WTC11 (cell line): Measurements from ENCODE around the gene LSM2. TPM values are rescaled to one million over a fixed set of nuclear protein-coding genes. Genes with fewer than 3 reads are reported as not detected.

Experiments used
- ATAC-seq: fragments of 200-7000 bp; cut with Tn5 transposase; 2 replicates; pipeline ENCODE4 v1.10.0; 2021; ENCODE audit warnings: mild to moderate bottlenecking, moderate library complexity
- CTCF ChIA-PET: fragments of 300-600 bp; sonication (Branson Sonifier 250); formaldehyde crosslinking; loops from one replicate; lab custom pipeline; 2021; ENCODE audit warnings: antibody characterized with exemption; lab: Charles Lee
- POLR2A ChIA-PET: fragments of 350-600 bp; sonication (Branson Sonifier 250); formaldehyde crosslinking; loops from one replicate; lab custom pipeline; 2021; ENCODE audit warnings: antibody characterized with exemption; lab: Charles Lee
- DNase-seq: peaks from one replicate; pipeline ENCODE4 v3.0.0; 2021; ENCODE audit warnings: low spot score
- H3K27ac Mint-ChIP-seq: 2 replicates; pipeline ENCODE4 v1.8.0; 2021; ENCODE audit warnings: mixed read lengths
- H3K27me3 Mint-ChIP-seq: 2 replicates; pipeline ENCODE4 v1.8.0; 2021; ENCODE audit warnings: low read depth, mild to moderate bottlenecking, moderate library complexity, mixed read lengths
- H3K36me3 Mint-ChIP-seq: 2 replicates; pipeline ENCODE4 v1.8.0; 2021; ENCODE audit warnings: mixed read lengths
- H3K4me1 Mint-ChIP-seq: 2 replicates; pipeline ENCODE4 v1.8.0; 2022; ENCODE audit warnings: mixed read lengths
- H3K4me3 Mint-ChIP-seq: 2 replicates; pipeline ENCODE4 v1.8.0; 2021; ENCODE audit warnings: mild to moderate bottlenecking, moderate library complexity, mixed read lengths
- H3K9me3 Mint-ChIP-seq: 2 replicates; pipeline ENCODE4 v1.8.0; 2021; ENCODE audit warnings: mixed read lengths
- CREM ChIP-seq: sonication (generic); formaldehyde crosslinking; IDR thresholded peaks from 2 replicates; pipeline ENCODE4 v1.8.1; 2022; ENCODE audit warnings: mild to moderate bottlenecking, missing genetic modification reagents, moderate library complexity
- EMX1 ChIP-seq: fragments of 250-450 bp; sonication (Bioruptor Pico); IDR thresholded peaks from 2 replicates; pipeline ENCODE4 v1.8.0; 2021; ENCODE audit warnings: mild to moderate bottlenecking
- ETV6 ChIP-seq: sonication (generic); formaldehyde crosslinking; IDR thresholded peaks from 2 replicates; pipeline ENCODE4 v1.8.1; 2022; ENCODE audit warnings: mild to moderate bottlenecking, missing genetic modification reagents
- FOXK1 ChIP-seq: sonication (generic); formaldehyde crosslinking; IDR thresholded peaks from 2 replicates; pipeline ENCODE4 v1.8.0; 2022; ENCODE audit warnings: mild to moderate bottlenecking, moderate library complexity, missing genetic modification reagents
- FOXP1 ChIP-seq: sonication (generic); formaldehyde crosslinking; IDR thresholded peaks from 2 replicates; pipeline ENCODE4 v1.8.0; 2022; ENCODE audit warnings: missing genetic modification reagents, mild to moderate bottlenecking, moderate library complexity, borderline replicate concordance
- GABPB1 ChIP-seq: sonication (generic); formaldehyde crosslinking; IDR thresholded peaks from 2 replicates; pipeline ENCODE4 v1.8.1; 2023; ENCODE audit warnings: mild to moderate bottlenecking, missing genetic modification reagents
- NFYB ChIP-seq: sonication (generic); formaldehyde crosslinking; conservative IDR thresholded peaks from 2 replicates; pipeline ENCODE4 v1.8.0; 2022; ENCODE audit warnings: low read depth, missing genetic modification reagents
- PRRX2 ChIP-seq: fragments of 250-450 bp; sonication (Bioruptor Pico); IDR thresholded peaks from 2 replicates; pipeline ENCODE4 v1.8.0; 2021; ENCODE audit warnings: mild to moderate bottlenecking
- RORB ChIP-seq: fragments of 250-450 bp; sonication (Bioruptor Pico); IDR thresholded peaks from 2 replicates; pipeline ENCODE4 v1.9.0; 2021; ENCODE audit warnings: mild to moderate bottlenecking
- SMAD3 ChIP-seq: sonication (generic); formaldehyde crosslinking; IDR thresholded peaks from 2 replicates; pipeline ENCODE4 v1.8.0; 2022; ENCODE audit warnings: missing genetic modification reagents, mild to moderate bottlenecking, borderline replicate concordance
- SP1 ChIP-seq: sonication (generic); formaldehyde crosslinking; conservative IDR thresholded peaks from 2 replicates; pipeline ENCODE4 v1.8.1; 2022; ENCODE audit warnings: missing genetic modification reagents
- ZNF232 ChIP-seq: sonication (generic); formaldehyde crosslinking; IDR thresholded peaks from 2 replicates; pipeline ENCODE4 v1.8.0; 2022; ENCODE audit warnings: mild to moderate bottlenecking, missing genetic modification reagents
- total RNA-seq: library from RNA; stranded (reverse); gene quantifications from 3 replicates; pipeline ENCODE4 v1.2.3, GENCODE V29; 2021
- TF ChIP-seq, protein P1 (sequence below): fragments of 200-600 bp; IDR thresholded peaks from 2 replicates; pipeline ENCODE4 v1.8.0; 2022; ENCODE audit warnings: antibody characterized with exemption
- TF ChIP-seq, protein P2 (sequence below): sonication (generic); formaldehyde crosslinking; IDR thresholded peaks from 2 replicates; pipeline ENCODE4 v1.8.1; 2022; ENCODE audit warnings: missing genetic modification reagents, borderline replicate concordance
- TF ChIP-seq, protein P3 (sequence below): sonication (generic); formaldehyde crosslinking; IDR thresholded peaks from 2 replicates; pipeline ENCODE4 v1.8.1; 2023; ENCODE audit warnings: mild to moderate bottlenecking, moderate library complexity, missing genetic modification reagents
- TF ChIP-seq, protein P4 (sequence below): fragments of 250-450 bp; sonication (Bioruptor Pico); IDR thresholded peaks from 2 replicates; pipeline ENCODE4 v1.8.0; 2021; ENCODE audit warnings: mild to moderate bottlenecking
- TF ChIP-seq, protein P5 (sequence below): sonication (generic); formaldehyde crosslinking; IDR thresholded peaks from 2 replicates; pipeline ENCODE4 v1.8.0; 2023; ENCODE audit warnings: missing genetic modification reagents
- TF ChIP-seq, protein P6 (sequence below): sonication (generic); formaldehyde crosslinking; IDR thresholded peaks from 2 replicates; pipeline ENCODE4 v1.8.0; 2022; ENCODE audit warnings: mild to moderate bottlenecking, missing genetic modification reagents
- TF ChIP-seq, protein P7 (sequence below): sonication (generic); formaldehyde crosslinking; IDR thresholded peaks from 2 replicates; pipeline ENCODE4 v1.8.1; 2023; ENCODE audit warnings: mild to moderate bottlenecking, missing genetic modification reagents, moderate library complexity
- TF ChIP-seq, protein P8 (sequence below): sonication (generic); formaldehyde crosslinking; IDR thresholded peaks from 2 replicates; pipeline ENCODE4 v1.8.0; 2022; ENCODE audit warnings: mild to moderate bottlenecking, missing genetic modification reagents

LSM2 gene
- total RNA-seq, 1 experiment from 2014 or later, result 104 TPM

DNA sequence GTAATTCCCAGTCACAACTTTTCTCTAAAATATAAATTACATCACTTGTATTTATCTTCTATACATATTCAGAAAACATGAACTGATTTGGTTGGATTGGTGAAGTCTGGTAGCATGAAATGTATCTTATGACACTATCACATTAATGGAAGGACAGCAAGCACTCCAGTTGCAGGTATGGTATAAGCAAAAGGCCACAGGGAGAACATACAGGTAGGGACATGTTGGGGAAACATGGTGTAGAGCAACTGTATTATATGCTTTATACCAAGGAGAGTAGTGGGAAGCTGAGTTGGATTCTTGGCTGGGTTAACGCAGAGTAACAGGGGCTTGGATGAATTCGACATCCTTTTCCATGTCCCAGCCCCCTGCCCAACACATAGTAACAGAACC lies 9.8 kb downstream of the LSM2 start:
- Mint-ChIP-seq H3K36me3 (peaks cover 21% of the 10 kb centered on the region), H3K4me1 (peaks cover 9% of the 10 kb centered on the region), H3K27ac (no peak overlapping the region; the same call in 1 of the 2 replicates), H3K4me3 (no peak overlapping the region), H3K9me3 (no peaks in the 10 kb centered on the region), H3K27me3 (no peaks in the 10 kb centered on the region)
- ChIA-PET POLR2A (interaction anchor here (0.7 to 2.6 kb wide), 2 partner anchors 18 to 37 kb away, joined by 3 to 18 read pairs; partner anchors contain the start of genes HSPA1A and HSPA1L), CTCF (interaction anchor here (0.8 to 2.5 kb wide), 6 partner anchors 18 to 155 kb away, joined by 3 to 21 read pairs (median 6); partner anchors contain the start of genes ABHD16A, HSPA1A, HSPA1L and MSH5)
- ATAC-seq, result no peak
- DNase-seq, result no peak
- TF ChIP-seq NFYB, result no peak
- TF ChIP-seq, protein P1, sequence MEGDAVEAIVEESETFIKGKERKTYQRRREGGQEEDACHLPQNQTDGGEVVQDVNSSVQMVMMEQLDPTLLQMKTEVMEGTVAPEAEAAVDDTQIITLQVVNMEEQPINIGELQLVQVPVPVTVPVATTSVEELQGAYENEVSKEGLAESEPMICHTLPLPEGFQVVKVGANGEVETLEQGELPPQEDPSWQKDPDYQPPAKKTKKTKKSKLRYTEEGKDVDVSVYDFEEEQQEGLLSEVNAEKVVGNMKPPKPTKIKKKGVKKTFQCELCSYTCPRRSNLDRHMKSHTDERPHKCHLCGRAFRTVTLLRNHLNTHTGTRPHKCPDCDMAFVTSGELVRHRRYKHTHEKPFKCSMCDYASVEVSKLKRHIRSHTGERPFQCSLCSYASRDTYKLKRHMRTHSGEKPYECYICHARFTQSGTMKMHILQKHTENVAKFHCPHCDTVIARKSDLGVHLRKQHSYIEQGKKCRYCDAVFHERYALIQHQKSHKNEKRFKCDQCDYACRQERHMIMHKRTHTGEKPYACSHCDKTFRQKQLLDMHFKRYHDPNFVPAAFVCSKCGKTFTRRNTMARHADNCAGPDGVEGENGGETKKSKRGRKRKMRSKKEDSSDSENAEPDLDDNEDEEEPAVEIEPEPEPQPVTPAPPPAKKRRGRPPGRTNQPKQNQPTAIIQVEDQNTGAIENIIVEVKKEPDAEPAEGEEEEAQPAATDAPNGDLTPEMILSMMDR, result no peak
- TF ChIP-seq, protein P2, sequence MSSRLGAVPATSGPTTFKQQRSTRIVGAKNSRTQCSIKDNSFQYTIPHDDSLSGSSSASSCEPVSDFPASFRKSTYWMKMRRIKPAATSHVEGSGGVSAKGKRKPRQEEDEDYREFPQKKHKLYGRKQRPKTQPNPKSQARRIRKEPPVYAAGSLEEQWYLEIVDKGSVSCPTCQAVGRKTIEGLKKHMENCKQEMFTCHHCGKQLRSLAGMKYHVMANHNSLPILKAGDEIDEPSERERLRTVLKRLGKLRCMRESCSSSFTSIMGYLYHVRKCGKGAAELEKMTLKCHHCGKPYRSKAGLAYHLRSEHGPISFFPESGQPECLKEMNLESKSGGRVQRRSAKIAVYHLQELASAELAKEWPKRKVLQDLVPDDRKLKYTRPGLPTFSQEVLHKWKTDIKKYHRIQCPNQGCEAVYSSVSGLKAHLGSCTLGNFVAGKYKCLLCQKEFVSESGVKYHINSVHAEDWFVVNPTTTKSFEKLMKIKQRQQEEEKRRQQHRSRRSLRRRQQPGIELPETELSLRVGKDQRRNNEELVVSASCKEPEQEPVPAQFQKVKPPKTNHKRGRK (CRISPR knock-in tag), result no peak

DNA sequence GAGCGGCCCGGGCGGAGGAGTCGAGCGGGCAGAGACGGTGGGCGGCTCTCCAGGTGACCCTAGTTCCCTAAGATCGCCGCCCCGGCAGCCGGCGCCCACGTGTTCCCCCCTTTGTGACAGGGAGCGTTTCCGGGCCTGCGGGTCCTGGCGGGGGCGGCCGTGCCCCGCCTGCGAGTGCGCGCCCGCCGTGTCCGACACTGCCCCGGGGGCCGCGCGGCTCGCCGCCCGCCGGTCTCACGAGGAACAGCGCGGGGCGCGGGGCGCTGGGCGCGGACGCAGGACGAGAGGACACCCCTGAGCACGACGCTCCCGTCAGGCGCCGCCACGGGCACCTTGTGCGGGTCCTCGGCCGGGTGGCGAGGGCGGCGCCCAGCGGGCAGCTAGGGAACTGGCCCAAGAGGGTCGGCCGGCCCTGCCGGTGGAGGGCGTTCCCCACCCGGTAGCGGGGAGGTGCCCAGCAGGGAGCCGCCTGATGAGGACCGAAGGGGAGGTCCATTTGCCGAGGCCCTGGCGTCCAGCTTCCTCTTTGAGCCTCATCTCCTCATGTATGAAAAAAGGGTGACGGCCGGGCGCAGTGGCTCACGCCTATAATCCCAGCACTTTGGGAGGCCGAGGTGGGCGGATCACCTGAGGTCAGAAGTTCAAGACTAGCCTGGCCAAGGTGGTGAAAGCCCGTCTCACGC lies 11.0 kb downstream of the LSM2 start, which contains the start of gene VARS1:
Gene VARS1 (minus strand): TSS at position 137 of the 683 bp plus-strand sequence. CDS start 535 bp downstream, outside the sequence.
- peak; percentile 96 for DNase-seq
- peak within 1 kb of the TSS; percentile 97 for H3K27ac Mint-ChIP-seq
- H3K27me3 Mint-ChIP-seq, result no peaks in the 10 kb centered on the region
- H3K36me3 Mint-ChIP-seq, result peaks cover 20% of the 10 kb centered on the region
- H3K4me1 Mint-ChIP-seq, result peaks cover 9% of the 10 kb centered on the region
- ChIA-PET POLR2A (interaction anchor here (0.5 to 2.6 kb wide), 6 partner anchors 19 to 43 kb away, joined by 3 to 18 read pairs (median 6); partner anchors contain the start of genes HSPA1A, HSPA1B and HSPA1L), CTCF (interaction anchor here (0.6 to 2.5 kb wide), 28 partner anchors 9 to 156 kb away, joined by 3 to 30 read pairs (median 4); partner anchors contain the start of genes ABHD16A, C6orf47, DDAH2 and HSPA1A)
- peak within 1 kb of the TSS; percentile 99 for H3K4me3 Mint-ChIP-seq
- peak; percentile 84 for ATAC-seq
- H3K9me3 Mint-ChIP-seq, result no peaks in the 10 kb centered on the region
- TF ChIP-seq GABPB1, result peak; percentile 79
- TF ChIP-seq, protein P3, sequence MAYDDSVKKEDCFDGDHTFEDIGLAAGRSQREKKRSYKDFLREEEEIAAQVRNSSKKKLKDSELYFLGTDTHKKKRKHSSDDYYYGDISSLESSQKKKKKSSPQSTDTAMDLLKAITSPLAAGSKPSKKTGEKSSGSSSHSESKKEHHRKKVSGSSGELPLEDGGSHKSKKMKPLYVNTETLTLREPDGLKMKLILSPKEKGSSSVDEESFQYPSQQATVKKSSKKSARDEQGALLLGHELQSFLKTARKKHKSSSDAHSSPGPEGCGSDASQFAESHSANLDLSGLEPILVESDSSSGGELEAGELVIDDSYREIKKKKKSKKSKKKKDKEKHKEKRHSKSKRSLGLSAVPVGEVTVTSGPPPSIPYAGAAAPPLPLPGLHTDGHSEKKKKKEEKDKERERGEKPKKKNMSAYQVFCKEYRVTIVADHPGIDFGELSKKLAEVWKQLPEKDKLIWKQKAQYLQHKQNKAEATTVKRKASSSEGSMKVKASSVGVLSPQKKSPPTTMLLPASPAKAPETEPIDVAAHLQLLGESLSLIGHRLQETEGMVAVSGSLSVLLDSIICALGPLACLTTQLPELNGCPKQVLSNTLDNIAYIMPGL (CRISPR knock-in tag), result peak; percentile 95
- TF ChIP-seq PRRX2 (CRISPR knock-in tag), result peak; percentile 87
- peak; percentile 81 for TF ChIP-seq SP1
- TF ChIP-seq, protein P4, sequence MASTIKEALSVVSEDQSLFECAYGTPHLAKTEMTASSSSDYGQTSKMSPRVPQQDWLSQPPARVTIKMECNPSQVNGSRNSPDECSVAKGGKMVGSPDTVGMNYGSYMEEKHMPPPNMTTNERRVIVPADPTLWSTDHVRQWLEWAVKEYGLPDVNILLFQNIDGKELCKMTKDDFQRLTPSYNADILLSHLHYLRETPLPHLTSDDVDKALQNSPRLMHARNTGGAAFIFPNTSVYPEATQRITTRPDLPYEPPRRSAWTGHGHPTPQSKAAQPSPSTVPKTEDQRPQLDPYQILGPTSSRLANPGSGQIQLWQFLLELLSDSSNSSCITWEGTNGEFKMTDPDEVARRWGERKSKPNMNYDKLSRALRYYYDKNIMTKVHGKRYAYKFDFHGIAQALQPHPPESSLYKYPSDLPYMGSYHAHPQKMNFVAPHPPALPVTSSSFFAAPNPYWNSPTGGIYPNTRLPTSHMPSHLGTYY (CRISPR knock-in tag), result peak; percentile 90
- 0 out of 2 replicates have a peak, but pooled peaks have one; percentile 81 for TF ChIP-seq RORB (CRISPR knock-in tag)
- TF ChIP-seq, protein P5, sequence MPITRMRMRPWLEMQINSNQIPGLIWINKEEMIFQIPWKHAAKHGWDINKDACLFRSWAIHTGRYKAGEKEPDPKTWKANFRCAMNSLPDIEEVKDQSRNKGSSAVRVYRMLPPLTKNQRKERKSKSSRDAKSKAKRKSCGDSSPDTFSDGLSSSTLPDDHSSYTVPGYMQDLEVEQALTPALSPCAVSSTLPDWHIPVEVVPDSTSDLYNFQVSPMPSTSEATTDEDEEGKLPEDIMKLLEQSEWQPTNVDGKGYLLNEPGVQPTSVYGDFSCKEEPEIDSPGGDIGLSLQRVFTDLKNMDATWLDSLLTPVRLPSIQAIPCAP (CRISPR knock-in tag), result no peak
- TF ChIP-seq SMAD3 (CRISPR knock-in tag), result 0 out of 2 replicates have a peak, but pooled peaks have one; percentile 68
- TF ChIP-seq, protein P6, sequence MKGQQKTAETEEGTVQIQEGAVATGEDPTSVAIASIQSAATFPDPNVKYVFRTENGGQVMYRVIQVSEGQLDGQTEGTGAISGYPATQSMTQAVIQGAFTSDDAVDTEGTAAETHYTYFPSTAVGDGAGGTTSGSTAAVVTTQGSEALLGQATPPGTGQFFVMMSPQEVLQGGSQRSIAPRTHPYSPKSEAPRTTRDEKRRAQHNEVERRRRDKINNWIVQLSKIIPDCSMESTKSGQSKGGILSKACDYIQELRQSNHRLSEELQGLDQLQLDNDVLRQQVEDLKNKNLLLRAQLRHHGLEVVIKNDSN (CRISPR knock-in tag), result peak; percentile 77
- peak; percentile 82; the same call in 1 of the 2 replicates for TF ChIP-seq FOXP1 (CRISPR knock-in tag)
- TF ChIP-seq FOXK1, result peak; percentile 73; the same call in 1 of the 2 replicates
- TF ChIP-seq ETV6 (CRISPR knock-in tag), result peak; percentile 64; the same call in 1 of the 2 replicates
- peak; percentile 77 for TF ChIP-seq EMX1
- TF ChIP-seq, protein P7, sequence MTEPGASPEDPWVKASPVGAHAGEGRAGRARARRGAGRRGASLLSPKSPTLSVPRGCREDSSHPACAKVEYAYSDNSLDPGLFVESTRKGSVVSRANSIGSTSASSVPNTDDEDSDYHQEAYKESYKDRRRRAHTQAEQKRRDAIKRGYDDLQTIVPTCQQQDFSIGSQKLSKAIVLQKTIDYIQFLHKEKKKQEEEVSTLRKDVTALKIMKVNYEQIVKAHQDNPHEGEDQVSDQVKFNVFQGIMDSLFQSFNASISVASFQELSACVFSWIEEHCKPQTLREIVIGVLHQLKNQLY (CRISPR knock-in tag), result peak; percentile 81; the same call in 1 of the 2 replicates
- peak; percentile 87 for TF ChIP-seq CREM (CRISPR knock-in tag)
- TF ChIP-seq ZNF232 (CRISPR knock-in tag), result peak; percentile 88
- TF ChIP-seq, protein P8, sequence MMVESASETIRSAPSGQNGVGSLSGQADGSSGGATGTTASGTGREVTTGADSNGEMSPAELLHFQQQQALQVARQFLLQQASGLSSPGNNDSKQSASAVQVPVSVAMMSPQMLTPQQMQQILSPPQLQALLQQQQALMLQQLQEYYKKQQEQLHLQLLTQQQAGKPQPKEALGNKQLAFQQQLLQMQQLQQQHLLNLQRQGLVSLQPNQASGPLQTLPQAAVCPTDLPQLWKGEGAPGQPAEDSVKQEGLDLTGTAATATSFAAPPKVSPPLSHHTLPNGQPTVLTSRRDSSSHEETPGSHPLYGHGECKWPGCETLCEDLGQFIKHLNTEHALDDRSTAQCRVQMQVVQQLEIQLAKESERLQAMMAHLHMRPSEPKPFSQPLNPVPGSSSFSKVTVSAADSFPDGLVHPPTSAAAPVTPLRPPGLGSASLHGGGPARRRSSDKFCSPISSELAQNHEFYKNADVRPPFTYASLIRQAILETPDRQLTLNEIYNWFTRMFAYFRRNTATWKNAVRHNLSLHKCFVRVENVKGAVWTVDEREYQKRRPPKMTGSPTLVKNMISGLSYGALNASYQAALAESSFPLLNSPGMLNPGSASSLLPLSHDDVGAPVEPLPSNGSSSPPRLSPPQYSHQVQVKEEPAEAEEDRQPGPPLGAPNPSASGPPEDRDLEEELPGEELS, result no peak
